RWPE1 (cell line): Measurements from ENCODE around the gene ABLIM1.
"Not testable (repeated sequence)": the region's sequence is repeated elsewhere in the genome, so short reads cannot be mapped to it uniquely, and the experiment has no call there.

Source experiments
- CTCF ChIA-PET: fragments of 350-600 bp; sonication (Branson Sonifier 250); formaldehyde crosslinking; extraction: SDS; loops from one replicate; lab custom pipeline; 2021; lab: Yijun Ruan, JAX
- POLR2A ChIA-PET: fragments of 400-600 bp; formaldehyde crosslinking; extraction: SDS; loops from one replicate; lab custom pipeline; 2020; ENCODE audit warnings: antibody characterized with exemption; ENCODE audit not compliant: low non-redundant PET; lab: Yijun Ruan, JAX
- DNase-seq: peaks from one replicate; pipeline ENCODE4 v3.0.0; 2012; ENCODE audit warnings: low spot score
- H3K27ac ChIP-seq: fragments of 450-650 bp; 2 replicates; pipeline ENCODE4 v1.5.1; 2017
- CTCF ChIP-seq: fragments of 450-650 bp; conservative IDR thresholded peaks from 2 replicates; pipeline ENCODE4 v1.5.1; 2017; ENCODE audit warnings: low read depth, mild to moderate bottlenecking

The ABLIM1 gene

DNA sequence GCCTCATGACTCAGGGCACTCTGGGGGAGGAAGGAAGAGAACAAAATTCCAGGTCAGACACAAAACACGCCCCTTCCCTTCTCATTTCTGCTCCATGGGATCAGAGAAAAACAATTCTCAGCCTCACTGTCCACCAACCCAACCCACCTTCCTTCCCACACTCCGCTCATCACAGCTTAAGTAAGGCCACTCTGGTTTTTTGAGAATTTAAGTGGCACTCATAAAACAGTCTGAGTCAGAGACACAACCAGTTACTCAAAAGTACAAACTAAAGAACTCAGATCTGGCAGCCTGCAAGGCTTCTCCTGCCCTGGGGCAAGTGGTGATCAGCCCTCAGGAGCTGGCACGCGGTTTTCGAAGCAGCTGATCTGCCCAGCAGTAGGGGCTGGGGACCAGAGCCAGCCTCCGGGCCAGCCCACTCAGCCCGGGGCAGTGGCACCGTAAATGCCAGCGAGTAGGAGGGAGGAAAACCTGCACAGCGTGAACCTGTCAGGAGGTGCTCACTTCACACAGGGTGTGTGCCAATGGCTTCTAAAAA, 39.1 kb upstream of the ABLIM1 start:
- CTCF ChIA-PET = no interaction called here
- peak overlapping the region; percentile 74 for H3K27ac ChIP-seq
- no peak for TF ChIP-seq CTCF
- POLR2A ChIA-PET = interaction anchor here (0.5 kb wide), 2 partner anchors 72 to 86 kb away, joined by 4 to 6 read pairs; no protein-coding TSS in a partner anchor
- DNase-seq = peak; percentile 69

DNA sequence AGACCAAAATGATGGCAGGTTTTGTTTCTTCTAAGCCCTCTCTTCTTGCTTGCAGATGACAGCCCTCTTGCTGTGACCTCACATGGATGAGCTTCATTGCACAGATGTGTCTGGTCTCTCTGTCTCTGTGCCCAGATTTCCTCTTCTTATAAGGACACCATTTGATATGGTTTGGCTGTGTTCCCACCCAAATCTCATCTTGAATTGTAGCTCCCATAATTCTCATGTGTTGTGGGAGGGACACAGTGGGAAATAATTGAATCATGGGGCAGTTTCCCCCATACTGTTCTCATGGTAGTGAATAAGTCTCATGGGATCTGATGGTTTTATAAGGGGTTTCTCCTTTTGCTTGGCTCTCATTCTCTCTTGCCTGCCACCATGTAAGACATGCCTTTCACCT, 38.2 kb upstream of the ABLIM1 start:
- DNase-seq, H3K27ac ChIP-seq, CTCF ChIA-PET, POLR2A ChIA-PET: not testable (repeated sequence)

DNA sequence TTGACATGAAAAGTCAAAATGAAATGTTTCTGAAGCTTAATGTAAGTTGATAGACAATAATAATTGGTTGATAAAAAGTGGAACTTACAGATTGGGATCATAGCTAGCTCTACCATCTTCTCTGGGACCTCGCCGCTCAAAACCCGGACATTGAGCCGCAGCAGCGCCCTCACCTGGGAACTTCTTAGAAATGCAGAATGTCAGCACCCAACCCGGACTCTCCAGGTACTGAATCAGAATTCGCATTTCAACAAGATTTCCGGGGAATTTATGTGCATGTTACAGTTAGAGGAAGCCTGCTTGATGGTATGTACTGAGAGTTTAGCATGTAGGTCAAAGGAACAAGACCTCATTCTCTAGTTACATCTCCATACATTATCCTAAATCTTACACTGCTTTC, 36.7 kb upstream of the ABLIM1 start:
- no peak; the same call in 1 of the 2 replicates for TF ChIP-seq CTCF
- CTCF ChIA-PET = interaction anchor here (0.7 to 2.2 kb wide), 2 partner anchors 127 to 345 kb away, joined by 3 to 4 read pairs; partner anchors contain the start of gene FHIP2A
- DNase-seq = no peak

DNA sequence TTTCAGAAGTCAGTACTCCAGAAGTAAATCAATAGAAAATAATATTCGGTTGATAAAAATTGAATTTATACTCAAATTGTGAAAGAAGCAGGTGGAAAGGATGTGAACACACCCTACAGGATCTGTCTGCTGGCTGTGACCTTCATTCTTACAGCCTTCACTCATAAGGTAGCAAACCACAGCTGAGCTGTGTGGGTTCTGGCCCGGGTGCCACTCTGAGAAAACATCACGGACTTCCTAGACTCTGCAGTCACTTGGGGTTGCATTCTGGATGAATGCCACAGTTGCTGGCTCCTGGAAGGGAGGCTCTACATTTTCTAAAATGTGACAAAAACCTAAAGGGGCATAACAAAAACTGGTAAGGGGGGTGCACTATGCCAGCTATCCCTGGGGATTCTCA, 36.0 kb upstream of the ABLIM1 start:
- H3K27ac ChIP-seq = no peak overlapping the region
- ChIA-PET POLR2A (no interaction called here), CTCF (interaction anchor here (0.5 to 2.2 kb wide), 2 partner anchors 93 to 127 kb away, joined by 3 to 4 read pairs; partner anchors contain the start of gene FHIP2A)
- TF ChIP-seq CTCF = no peak
- no peak for DNase-seq

More for the DNA sequence above, 36.7 kb upstream of the ABLIM1 start:
- POLR2A ChIA-PET = no interaction called here
- H3K27ac ChIP-seq = no peak overlapping the region

- CTCF ChIA-PET = interaction anchor here (0.9 to 1.4 kb wide), 2 partner anchors 12 to 95 kb away, joined by 3 read pairs; no protein-coding TSS in a partner anchor
- DNase-seq = no peak
- POLR2A ChIA-PET = no interaction called here
- H3K27ac ChIP-seq = no peak overlapping the region
- TF ChIP-seq CTCF = no peak
Observed at GRCh38 chr10:114691442-114691941, 33.4 kb upstream of the ABLIM1 start.

DNA sequence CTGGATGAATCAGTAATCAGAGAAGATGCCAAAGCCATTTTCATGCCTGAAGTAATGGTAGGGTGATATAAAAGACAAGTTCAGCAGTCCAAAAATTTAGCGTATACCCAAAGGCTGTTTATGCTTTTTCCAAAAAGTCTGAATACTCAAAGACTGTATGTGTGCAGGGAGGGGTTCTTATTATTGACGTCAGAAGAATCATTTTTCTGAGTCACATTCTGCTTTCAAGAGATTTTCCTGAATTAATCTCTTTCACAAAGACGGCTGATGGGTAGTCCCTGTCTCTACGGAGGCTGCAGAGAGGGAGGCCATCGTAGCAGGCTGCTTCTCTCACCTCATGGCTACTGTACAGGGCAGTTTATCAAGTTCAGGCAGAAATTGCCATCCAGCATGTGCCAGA, 30.7 kb upstream of the ABLIM1 start:
- DNase-seq = no peak
- ChIA-PET CTCF (no interaction called here), POLR2A (no interaction called here)
- no peak overlapping the region for H3K27ac ChIP-seq
- TF ChIP-seq CTCF = no peak

- H3K27ac ChIP-seq = no peak overlapping the region
- POLR2A ChIA-PET = no interaction called here
- no peak for DNase-seq
- no peak for TF ChIP-seq CTCF
- CTCF ChIA-PET = no interaction called here
Observed at GRCh38 chr10:114687459-114687858, 29.4 kb upstream of the ABLIM1 start.
